Activated naive CD4-positive, alpha-beta T cell treated with anti-CD3 and anti-CD28 coated beads for 36 hours (primary cell): ENCODE measurements around the gene ACTR1A. TPM values are rescaled to one million over a fixed set of nuclear protein-coding genes. Genes with fewer than 3 reads are reported as not detected.
"Not testable (repeated sequence)": the region's sequence is repeated elsewhere in the genome, so short reads cannot be mapped to it uniquely, and the experiment has no call there.

ENCODE experiments used
- CTCF ChIA-PET: fragments of 350-600 bp; sonication (Branson Sonifier 250); formaldehyde crosslinking; loops from one replicate; lab custom pipeline; 2021; ENCODE audit warnings: antibody characterized with exemption; lab: Charles Lee
- DNase-seq: peaks from one replicate; pipeline ENCODE4 v3.0.0-alpha.2; 2020
- H3K27ac Mint-ChIP-seq: one replicate; pipeline ENCODE4 v1.8.0; 2021; ENCODE audit warnings: mild to moderate bottlenecking, mixed read lengths
- H3K27me3 Mint-ChIP-seq: one replicate; pipeline ENCODE4 v1.8.0; 2021; ENCODE audit warnings: low read depth, mixed read lengths
- H3K36me3 Mint-ChIP-seq: one replicate; pipeline ENCODE4 v1.8.0; 2021; ENCODE audit warnings: low read depth, mixed read lengths
- H3K4me1 Mint-ChIP-seq: one replicate; pipeline ENCODE4 v1.8.0; 2021; ENCODE audit warnings: low read depth, mixed read lengths
- H3K4me3 Mint-ChIP-seq: one replicate; pipeline ENCODE4 v1.8.0; 2021; ENCODE audit warnings: mild to moderate bottlenecking, moderate library complexity, mixed read lengths
- H3K9me3 Mint-ChIP-seq: one replicate; pipeline ENCODE4 v1.8.0; 2021; ENCODE audit warnings: mixed read lengths
- intact Hi-C: fragments of 100-400 bp; cut with micrococcal nuclease; formaldehyde crosslinking; loops from one replicate; pipeline ENCODE4 v1.15.1; 2023
- total RNA-seq, 2 experiments: library from RNA; stranded (reverse); gene quantifications; one replicate each; pipeline ENCODE4 v1.2.3, GENCODE V29; 2021

ACTR1A gene
- total RNA-seq, 2 experiments from 2014 or later = 59.6 to 60.8 TPM

- CTCF ChIA-PET = no interaction called here
- H3K27ac Mint-ChIP-seq = no peak overlapping the region
- peaks cover 7% of the 10 kb centered on the region for H3K4me1 Mint-ChIP-seq
Observed at GRCh38 chr10:102535481-102536147, 33.1 kb upstream of the ACTR1A start.

GRCh38 chr10:102534966-102535365 lies 32.5 kb upstream of the ACTR1A start:
- H3K9me3 Mint-ChIP-seq, H3K27ac Mint-ChIP-seq, intact Hi-C loops, H3K36me3 Mint-ChIP-seq, H3K4me3 Mint-ChIP-seq, DNase-seq, CTCF ChIA-PET, H3K27me3 Mint-ChIP-seq, H3K4me1 Mint-ChIP-seq: not testable (repeated sequence)

More at GRCh38 chr10:102535481-102536147, 33.1 kb upstream of the ACTR1A start:
- H3K36me3 Mint-ChIP-seq = peaks cover 1% of the 10 kb centered on the region
- no peaks in the 10 kb centered on the region for H3K27me3 Mint-ChIP-seq
- DNase-seq = no peak
- intact Hi-C loops = no loop called here
- no peaks in the 10 kb centered on the region for H3K9me3 Mint-ChIP-seq
- H3K4me3 Mint-ChIP-seq = no peak overlapping the region

- Mint-ChIP-seq H3K27me3 (no peaks in the 10 kb centered on the region), H3K4me3 (no peak overlapping the region), H3K36me3 (peaks cover 1% of the 10 kb centered on the region), H3K27ac (peak overlapping the region; percentile 48), H3K4me1 (peaks cover 2% of the 10 kb centered on the region), H3K9me3 (no peaks in the 10 kb centered on the region)
- DNase-seq = no peak
- CTCF ChIA-PET = no interaction called here
- intact Hi-C loops = no loop called here
Observed at GRCh38 chr10:102534333-102534732, 31.8 kb upstream of the ACTR1A start.

GRCh38 chr10:102527546-102527945 lies 25.0 kb upstream of the ACTR1A start:
- Mint-ChIP-seq H3K4me1 (no peaks in the 10 kb centered on the region), H3K9me3 (no peaks in the 10 kb centered on the region), H3K27me3 (no peaks in the 10 kb centered on the region), H3K27ac (no peak overlapping the region), H3K4me3 (no peak overlapping the region), H3K36me3 (peaks cover 9% of the 10 kb centered on the region)
- CTCF ChIA-PET = interaction anchor here (1.1 kb wide), 1 partner anchor 54 kb away, joined by 3 read pairs; no protein-coding TSS in a partner anchor
- intact Hi-C loops = no loop called here
- DNase-seq = no peak

- no peak for DNase-seq
- CTCF ChIA-PET = interaction anchor here (0.6 to 1.0 kb wide), 3 partner anchors 59 to 148 kb away, joined by 3 read pairs; no protein-coding TSS in a partner anchor
- no peaks in the 10 kb centered on the region for H3K9me3 Mint-ChIP-seq
- H3K4me1 Mint-ChIP-seq = peaks cover 3% of the 10 kb centered on the region
- intact Hi-C loops = no loop called here
- H3K4me3 Mint-ChIP-seq = no peak overlapping the region
- H3K27ac Mint-ChIP-seq = no peak overlapping the region
- no peaks in the 10 kb centered on the region for H3K27me3 Mint-ChIP-seq
- peaks cover 11% of the 10 kb centered on the region for H3K36me3 Mint-ChIP-seq
Observed at GRCh38 chr10:102524746-102525145, 22.2 kb upstream of the ACTR1A start.

GRCh38 chr10:102523250-102524029 lies 20.9 kb upstream of the ACTR1A start:
- no peak overlapping the region for H3K4me3 Mint-ChIP-seq
- peaks cover 3% of the 10 kb centered on the region for H3K4me1 Mint-ChIP-seq
- no peaks in the 10 kb centered on the region for H3K9me3 Mint-ChIP-seq
- intact Hi-C loops = no loop called here
- peaks cover 11% of the 10 kb centered on the region for H3K36me3 Mint-ChIP-seq
- H3K27ac Mint-ChIP-seq = no peak overlapping the region
- H3K27me3 Mint-ChIP-seq = no peaks in the 10 kb centered on the region
- CTCF ChIA-PET = interaction anchor here (1.1 to 1.4 kb wide), 2 partner anchors 12 to 60 kb away, joined by 3 to 6 read pairs; no protein-coding TSS in a partner anchor
- no peak for DNase-seq

- peaks cover 11% of the 10 kb centered on the region for H3K36me3 Mint-ChIP-seq
- H3K4me3 Mint-ChIP-seq = no peak overlapping the region
- H3K4me1 Mint-ChIP-seq = peaks cover 3% of the 10 kb centered on the region
- intact Hi-C loops = no loop called here
- CTCF ChIA-PET = interaction anchor here (0.6 to 1.4 kb wide), 5 partner anchors 11 to 158 kb away, joined by 3 to 6 read pairs (median 3); no protein-coding TSS in a partner anchor
- no peak for DNase-seq
- H3K9me3 Mint-ChIP-seq = no peaks in the 10 kb centered on the region
- H3K27me3 Mint-ChIP-seq = no peaks in the 10 kb centered on the region
- no peak overlapping the region for H3K27ac Mint-ChIP-seq
Observed at GRCh38 chr10:102522874-102523249, 20.4 kb upstream of the ACTR1A start.

GRCh38 chr10:102519246-102519825 lies 16.8 kb upstream of the ACTR1A start:
- Mint-ChIP-seq H3K36me3 (peaks cover 11% of the 10 kb centered on the region), H3K4me1 (peaks cover 3% of the 10 kb centered on the region), H3K27me3 (no peaks in the 10 kb centered on the region), H3K27ac (no peak overlapping the region), H3K4me3 (no peak overlapping the region), H3K9me3 (no peaks in the 10 kb centered on the region)
- no peak for DNase-seq
- CTCF ChIA-PET = no interaction called here
- intact Hi-C loops = no loop called here

GRCh38 chr10:102517553-102517952 lies 15.0 kb upstream of the ACTR1A start:
- Mint-ChIP-seq H3K4me1 (peaks cover 3% of the 10 kb centered on the region), H3K27ac (no peak overlapping the region), H3K9me3 (no peaks in the 10 kb centered on the region), H3K36me3 (peaks cover 7% of the 10 kb centered on the region), H3K27me3 (no peaks in the 10 kb centered on the region), H3K4me3 (no peak overlapping the region)
- intact Hi-C loops = no loop called here
- DNase-seq = no peak
- CTCF ChIA-PET = interaction anchor here (2.2 kb wide), 1 partner anchor 13 kb away, joined by 6 read pairs; the partner anchor contains the start of gene SUFU

- H3K36me3 Mint-ChIP-seq = peaks cover 9% of the 10 kb centered on the region
- no peak for DNase-seq
- H3K27me3 Mint-ChIP-seq = no peaks in the 10 kb centered on the region
- intact Hi-C loops = no loop called here
- CTCF ChIA-PET = interaction anchor here (1.1 kb wide), 1 partner anchor 11 kb away, joined by 3 read pairs; the partner anchor contains the start of gene SUFU
- H3K4me1 Mint-ChIP-seq = peaks cover 12% of the 10 kb centered on the region
- no peaks in the 10 kb centered on the region for H3K9me3 Mint-ChIP-seq
- no peak overlapping the region for H3K27ac Mint-ChIP-seq
- H3K4me3 Mint-ChIP-seq = no peak overlapping the region
Observed at GRCh38 chr10:102515724-102516123, 13.2 kb upstream of the ACTR1A start.

- no peak overlapping the region for H3K4me3 Mint-ChIP-seq
- CTCF ChIA-PET = interaction anchor here (1.1 kb wide), 1 partner anchor 10 kb away, joined by 3 read pairs; the partner anchor contains the start of gene SUFU
- no peak overlapping the region for H3K27ac Mint-ChIP-seq
- no peaks in the 10 kb centered on the region for H3K9me3 Mint-ChIP-seq
- intact Hi-C loops = no loop called here
- no peaks in the 10 kb centered on the region for H3K27me3 Mint-ChIP-seq
- peaks cover 10% of the 10 kb centered on the region for H3K4me1 Mint-ChIP-seq
- no peak for DNase-seq
- peaks cover 7% of the 10 kb centered on the region for H3K36me3 Mint-ChIP-seq
Observed at GRCh38 chr10:102514487-102515311, 12.2 kb upstream of the ACTR1A start.
